K562 treated with DMSO at 1 percent for 4 hours (cell line): ENCODE measurements around the gene PPA2. TPM values are rescaled to one million over a fixed set of nuclear protein-coding genes. Genes with fewer than 3 reads are reported as not detected.

Experiments
- total RNA-seq: library from RNA; unstranded; fragments of 300-600 nt; gene quantifications from 2 replicates; pipeline ENCODE4 v1.2.3, GENCODE V29; 2022; ENCODE audit not compliant: insufficient read depth

PPA2 gene
- 29.0 and 33.3 TPM in 2 replicates for total RNA-seq

DNA sequence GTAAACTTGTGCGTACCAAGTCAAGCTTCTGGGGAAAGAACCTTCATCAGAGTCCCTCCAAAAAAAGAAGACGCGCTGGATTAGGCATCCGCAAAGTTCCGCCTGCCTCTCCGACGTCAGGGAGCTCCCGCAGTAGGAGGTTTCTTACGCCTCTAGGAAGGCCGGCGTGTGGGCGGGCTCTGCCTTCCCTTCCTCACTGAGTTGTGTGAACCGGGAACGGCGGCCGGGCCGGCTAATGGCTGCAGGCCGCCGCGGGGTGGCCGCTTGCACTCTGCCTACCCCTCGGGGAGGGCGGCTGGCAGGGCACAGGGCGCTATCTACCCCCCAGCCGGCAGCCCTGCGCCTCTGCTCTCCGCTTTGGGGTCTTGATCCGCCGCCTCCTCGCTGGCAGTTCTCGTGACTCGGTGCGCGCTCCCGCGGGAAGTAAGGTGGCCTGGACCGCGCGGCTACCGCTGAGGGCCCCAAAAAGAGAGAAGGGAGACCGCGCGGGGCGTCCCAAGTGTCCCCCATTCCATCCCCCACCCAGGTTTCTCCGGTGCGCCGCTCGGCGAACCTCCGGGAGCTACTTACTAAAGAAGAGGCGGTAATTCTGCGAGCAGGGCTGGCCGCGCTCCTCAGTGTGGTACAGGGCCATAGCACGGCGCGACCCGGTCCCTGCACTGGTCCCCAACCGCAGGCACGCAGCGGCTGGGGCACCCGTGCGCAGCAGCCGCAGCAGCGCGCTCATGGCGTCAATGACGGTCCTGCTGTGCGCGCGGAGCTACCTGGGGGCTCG is at the start of gene PPA2:
PPA2 (minus strand) TSS at position 739 of the 775 bp plus-strand sequence; CDS start at position 727, 12 bp downstream.

Other genes with a start within 250 kb of the PPA2 start
- gene ARHGEF38, start 78.6 kb upstream of the PPA2 start, total RNA-seq: not detected in 2 replicates
- gene INTS12, start 234.6 kb upstream of the PPA2 start, total RNA-seq: 19.2 and 21.4 TPM in 2 replicates
- gene GSTCD, start 234.7 kb upstream of the PPA2 start, total RNA-seq: 7.2 and 8.6 TPM in 2 replicates